Right lobe of liver (tissue), 6 donors: ENCODE measurements around the gene GGA1. TPM values are rescaled to one million over a fixed set of nuclear protein-coding genes. Genes with fewer than 3 reads are reported as not detected.

Experiments
- ATAC-seq, 4 donors: fragments of 200-7000 bp; cut with Tn5 transposase; one replicate each; pipeline ENCODE4 v1.9.1; 2020; ENCODE audit warnings: mild to moderate bottlenecking in 4 of 4, moderate library complexity in 4 of 4
- DNase-seq, 3 donors: peaks; one replicate each; pipeline ENCODE4 v3.0.0-alpha.2; 2020
- H3K27ac ChIP-seq, 3 donors: fragments of 200-600 bp; one replicate each; pipeline ENCODE4 v1.8.0; 2022
- H3K27me3 ChIP-seq, 2 donors: fragments of 200-600 bp; one replicate each; pipeline ENCODE4 v1.8.0; 2022
- H3K36me3 ChIP-seq, 4 donors: fragments of 200-600 bp; sonication (generic) in 1 of 4; one replicate each; pipeline versions ENCODE4 v1.5.1 to v1.8.0; 2017 to 2022; ENCODE audit warnings: control low read depth in 1 of 4
- H3K4me1 ChIP-seq, 4 donors: fragments of 200-600 bp; sonication (generic) in 1 of 4; one replicate each; pipeline versions ENCODE4 v1.5.1 to v1.8.0; 2017 to 2022; ENCODE audit warnings: control low read depth in 1 of 4
- H3K4me3 ChIP-seq, 3 donors: fragments of 200-600 bp; one replicate each; pipeline ENCODE4 v1.8.0; 2022
- H3K9me3 ChIP-seq, 4 donors: fragments of 200-600 bp; sonication (generic) in 1 of 4; one replicate each; pipeline versions ENCODE4 v1.5.1 to v1.8.0; 2017 to 2022; ENCODE audit warnings: control low read depth in 1 of 4
- POLR2A ChIP-seq: fragments of 450-650 bp; IDR thresholded peaks from one replicate; pipeline ENCODE4 v1.6.1; 2017; ENCODE audit warnings: antibody characterized with exemption, mild to moderate bottlenecking
- WGBS: methylation state at CpG from one replicate; pipeline ENCODE4 v1.1.6; 2018; ENCODE audit warnings: low coverage, low lambda C conversion rate; ENCODE audit not compliant: insufficient coverage; ENCODE audit errors: missing lambda C conversion rate; 5-methylcytosine and 5-hydroxymethylcytosine counted together
- intact Hi-C, 2 donors: fragments of 100-400 bp; cut with DNase I; formaldehyde crosslinking; loops; one replicate each; pipeline versions ENCODE4 v1.11.2 to v1.14.1; 2022
- total RNA-seq, 6 experiments: library from RNA; depleted of rRNA in 2 of 6; stranded (reverse); fragments of >200 nt in 2 of 6; fragmentation: NEBNext Ultra II Directional in 3 of 6; extraction: Animal tissue kit (Norgen Biotek cat#: 25700) in 3 of 6; gene quantifications; one replicate each; pipeline versions ENCODE4 v1.1.0 to v1.2.4, GENCODE V29; 2016 to 2023
- TF ChIP-seq, protein P1 (sequence below), 4 donors: fragments of 200-600 bp in 3 of 4; fragments of 450-650 bp in 1 of 4; IDR thresholded peaks; one replicate each; pipeline versions ENCODE4 v1.5.1 to v1.8.0; 2016 to 2022; ENCODE audit warnings: antibody characterized with exemption in 4 of 4, mild to moderate bottlenecking in 2 of 4
- donor health status: DM: no; HTN: yes; CAD: no.
- donor health status: DM: no; HTN: no; CAD: no.
- donor health status: DM: no; HTN: no; CAD: no.
- donor health status: DM: no; HTN: yes; CAD: no.
- donor health status: DM: no; HTN: yes; CAD: no.

The GGA1 gene
- total RNA-seq, 6 experiments from 2014 or later: 18.4 to 27.3 (median 24.1) TPM

DNA sequence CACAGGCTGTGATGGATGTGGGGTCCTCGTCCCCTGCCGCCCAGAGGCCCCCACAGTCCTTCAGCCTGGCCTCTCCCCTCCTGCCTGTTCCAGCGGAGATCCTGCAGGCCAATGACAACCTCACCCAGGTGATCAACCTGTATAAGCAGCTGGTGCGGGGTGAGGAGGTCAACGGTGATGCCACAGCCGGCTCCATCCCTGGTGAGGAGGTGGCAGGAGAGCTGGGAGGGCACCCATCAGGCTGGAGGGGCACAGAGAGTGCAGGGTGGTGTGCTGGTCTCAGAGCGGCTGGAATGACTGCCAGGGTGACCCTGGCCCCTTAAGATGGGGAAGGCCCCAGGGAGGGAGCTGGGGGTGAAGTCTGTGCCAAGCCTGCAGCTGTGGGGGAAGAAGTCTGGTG is 16.2 kb downstream of the GGA1 start:
- no peak for ATAC-seq
- intact Hi-C loops: loop anchor here in 1 of 2 donors (10.0 kb wide), 1 partner anchor 50 kb away; the partner anchor contains the start of gene LGALS1
- no peaks in the 10 kb centered on the region for H3K9me3 ChIP-seq
- H3K36me3 ChIP-seq: peaks cover 0 to 10% (median 7%) of the 10 kb centered on the region in 4 donors
- TF ChIP-seq, protein P1, sequence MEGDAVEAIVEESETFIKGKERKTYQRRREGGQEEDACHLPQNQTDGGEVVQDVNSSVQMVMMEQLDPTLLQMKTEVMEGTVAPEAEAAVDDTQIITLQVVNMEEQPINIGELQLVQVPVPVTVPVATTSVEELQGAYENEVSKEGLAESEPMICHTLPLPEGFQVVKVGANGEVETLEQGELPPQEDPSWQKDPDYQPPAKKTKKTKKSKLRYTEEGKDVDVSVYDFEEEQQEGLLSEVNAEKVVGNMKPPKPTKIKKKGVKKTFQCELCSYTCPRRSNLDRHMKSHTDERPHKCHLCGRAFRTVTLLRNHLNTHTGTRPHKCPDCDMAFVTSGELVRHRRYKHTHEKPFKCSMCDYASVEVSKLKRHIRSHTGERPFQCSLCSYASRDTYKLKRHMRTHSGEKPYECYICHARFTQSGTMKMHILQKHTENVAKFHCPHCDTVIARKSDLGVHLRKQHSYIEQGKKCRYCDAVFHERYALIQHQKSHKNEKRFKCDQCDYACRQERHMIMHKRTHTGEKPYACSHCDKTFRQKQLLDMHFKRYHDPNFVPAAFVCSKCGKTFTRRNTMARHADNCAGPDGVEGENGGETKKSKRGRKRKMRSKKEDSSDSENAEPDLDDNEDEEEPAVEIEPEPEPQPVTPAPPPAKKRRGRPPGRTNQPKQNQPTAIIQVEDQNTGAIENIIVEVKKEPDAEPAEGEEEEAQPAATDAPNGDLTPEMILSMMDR (IDR thresholded peaks at IDR 0.05): no peak
- no peak for TF ChIP-seq POLR2A
- peaks cover 2 to 32% (median 21%) of the 10 kb centered on the region in 4 donors for H3K4me1 ChIP-seq
- H3K27ac ChIP-seq: no peak overlapping the region
- no peak overlapping the region for H3K4me3 ChIP-seq
- 80% methylated on average over 1 of the region's 7 CpGs for WGBS
- DNase-seq: peak in 1 of 3 donors; percentile 21
- H3K27me3 ChIP-seq: no peaks in the 10 kb centered on the region

DNA sequence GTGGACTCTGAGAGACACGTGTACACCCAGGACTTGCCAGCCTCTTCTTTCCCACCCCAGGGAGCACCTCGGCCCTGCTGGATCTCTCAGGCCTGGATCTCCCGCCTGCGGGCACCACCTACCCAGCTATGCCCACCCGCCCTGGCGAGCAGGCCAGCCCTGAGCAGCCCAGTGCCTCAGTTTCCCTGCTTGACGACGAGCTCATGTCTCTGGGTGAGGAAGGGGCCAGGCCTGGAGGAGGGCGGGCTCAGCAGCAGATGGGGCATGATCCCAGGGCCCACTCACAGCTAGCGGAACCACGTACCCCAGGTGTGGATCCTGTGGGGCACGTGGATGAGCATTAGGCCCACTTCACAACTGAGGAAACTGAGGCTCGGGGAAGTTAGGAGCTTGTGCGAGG is 17.1 kb downstream of the GGA1 start:
- no peaks in the 10 kb centered on the region for H3K9me3 ChIP-seq
- intact Hi-C loops: loop anchor here in 1 of 2 donors (10.0 kb wide), 1 partner anchor 49 kb away; the partner anchor contains the start of gene LGALS1
- H3K4me3 ChIP-seq: no peak overlapping the region
- DNase-seq (no peak), ATAC-seq (no peak)
- H3K27me3 ChIP-seq: no peaks in the 10 kb centered on the region
- H3K36me3 ChIP-seq: peaks cover 0 to 15% (median 7%) of the 10 kb centered on the region in 4 donors
- WGBS: no CpG with 5 or more reads among the region's 14 CpGs
- TF ChIP-seq, protein P1 (IDR thresholded peaks at IDR 0.05): no peak
- TF ChIP-seq POLR2A: no peak
- peak overlapping the region; percentile 53 to 65 (median 57) for H3K27ac ChIP-seq
- peaks cover 2 to 32% (median 21%) of the 10 kb centered on the region in 4 donors for H3K4me1 ChIP-seq

DNA sequence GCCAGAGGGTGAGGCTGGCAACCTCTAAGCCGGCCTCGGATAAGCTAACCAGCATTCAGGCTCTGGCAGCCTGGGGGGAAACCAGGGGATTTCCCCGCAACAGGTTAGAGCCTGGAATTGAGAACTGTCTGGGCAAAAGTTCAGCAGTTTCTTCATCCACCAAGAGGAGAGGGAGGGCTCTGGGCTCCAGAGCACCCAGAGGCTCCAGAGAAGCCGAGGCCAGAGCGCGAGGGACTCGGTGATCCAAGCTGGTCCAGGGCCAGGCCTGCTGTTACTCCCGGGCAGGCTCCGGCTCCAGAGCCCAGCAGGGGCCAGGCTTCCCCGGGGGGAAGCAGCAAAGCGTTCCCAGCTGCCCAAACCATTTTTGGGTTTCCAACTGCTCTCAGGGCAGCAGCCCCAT is 17.5 kb downstream of the GGA1 start:
- DNase-seq (peak; percentile 83 to 94 (median 93)), ATAC-seq (peak; percentile 84 to 90 (median 86))
- Histone ChIP-seq H3K4me3 (no peak overlapping the region), H3K27ac (peak overlapping the region; percentile 53 to 65 (median 57)), H3K27me3 (no peaks in the 10 kb centered on the region), H3K9me3 (no peaks in the 10 kb centered on the region), H3K4me1 (peaks cover 2 to 34% (median 23%) of the 10 kb centered on the region in 4 donors), H3K36me3 (peaks cover 0 to 13% (median 6%) of the 10 kb centered on the region in 4 donors)
- TF ChIP-seq POLR2A: no peak
- TF ChIP-seq, protein P1 (IDR thresholded peaks at IDR 0.05): no peak
- WGBS: 13% methylated on average over 3 of the region's 11 CpGs
- intact Hi-C loops: loop anchor here in 1 of 2 donors (10.0 kb wide), 1 partner anchor 49 kb away; the partner anchor contains the start of gene LGALS1

DNA sequence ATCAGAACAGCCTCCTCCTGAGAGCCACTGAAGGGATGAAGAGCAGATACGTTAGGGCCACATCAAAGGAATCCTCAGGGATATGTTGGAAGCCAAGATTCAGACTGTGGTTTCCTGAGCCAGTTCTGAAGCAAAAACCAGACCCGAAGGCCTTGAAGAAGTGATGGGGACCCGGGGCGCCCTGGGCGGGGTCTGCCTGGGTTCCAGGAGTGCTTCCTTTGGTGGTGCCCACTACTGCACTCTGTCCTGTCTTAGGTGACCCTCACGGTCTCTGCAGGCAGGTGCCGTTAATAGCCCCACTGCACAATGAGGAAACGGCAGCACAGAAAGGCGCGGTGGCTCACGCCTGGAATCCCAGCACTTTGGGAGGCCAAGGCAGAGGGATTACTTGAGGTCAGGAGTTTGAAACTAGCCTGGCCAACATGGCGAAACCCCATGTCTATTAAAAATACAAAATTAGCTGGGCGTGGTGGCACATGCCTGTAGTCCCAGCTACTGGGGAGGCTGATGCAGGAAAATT is 18.0 kb downstream of the GGA1 start:
- Histone ChIP-seq H3K27ac (peak overlapping the region in 2 of 3 donors; percentile 28 to 65), H3K4me3 (no peak overlapping the region), H3K4me1 (peaks cover 2 to 39% (median 26%) of the 10 kb centered on the region in 4 donors), H3K36me3 (peaks cover 0 to 11% (median 2%) of the 10 kb centered on the region in 4 donors), H3K27me3 (no peaks in the 10 kb centered on the region), H3K9me3 (no peaks in the 10 kb centered on the region)
- intact Hi-C loops: loop anchor here in 1 of 2 donors (10.0 kb wide), 1 partner anchor 48 kb away; the partner anchor contains the start of gene LGALS1
- DNase-seq (no peak), ATAC-seq (no peak)
- TF ChIP-seq, protein P1 (IDR thresholded peaks at IDR 0.05): no peak
- no peak for TF ChIP-seq POLR2A
- 52% methylated on average over 8 of the region's 13 CpGs for WGBS
